Neural cell (in vitro differentiated cells): ENCODE data around the gene MYO10. TPM values are rescaled to one million over a fixed set of nuclear protein-coding genes. Genes with fewer than 3 reads are reported as not detected.

ENCODE experiments used
- H2AFZ ChIP-seq: fragments of 200-600, 300-800 bp; sonication (generic), shearing (Covaris generic); 2 replicates; pipeline ENCODE4 v1.6.0; 2014; ENCODE audit warnings: low read depth, mild to moderate bottlenecking, antibody characterized with exemption, low read length, moderate library complexity
- H3F3A ChIP-seq: fragments of 200-600 bp; shearing (Covaris generic); 2 replicates; pipeline ENCODE4 v1.6.1; 2016; ENCODE audit warnings: mild to moderate bottlenecking, moderate library complexity, mixed read lengths, antibody characterized with exemption, low read length; ENCODE audit not compliant: insufficient read depth, poor library complexity, severe bottlenecking
- H3K27ac ChIP-seq: fragments of 200-600, 300-800 bp; sonication (generic), shearing (Covaris generic); 2 replicates; pipeline ENCODE4 v1.5.1; 2014; ENCODE audit warnings: mild to moderate bottlenecking, low read length, moderate library complexity
- H3K27me3 ChIP-seq: fragments of 300-800, 200-600 bp; sonication (generic), shearing (Covaris generic); 2 replicates; pipeline ENCODE4 v1.6.0; 2014; ENCODE audit warnings: mild to moderate bottlenecking, low read depth, low read length, moderate library complexity; ENCODE audit not compliant: insufficient read depth
- H3K36me3 ChIP-seq: fragments of 300-800, 200-600 bp; sonication (generic), shearing (Covaris generic); 2 replicates; pipeline ENCODE4 v1.5.1; 2014; ENCODE audit warnings: mild to moderate bottlenecking, antibody characterized with exemption, low read length, moderate library complexity; ENCODE audit not compliant: insufficient read depth
- H3K4me2 ChIP-seq: fragments of 300-800, 200-600 bp; sonication (generic), shearing (Covaris generic); 2 replicates; pipeline ENCODE4 v1.6.0; 2014; ENCODE audit warnings: mild to moderate bottlenecking, low read length
- H3K4me3 ChIP-seq: fragments of 300-800, 200-600 bp; sonication (generic), shearing (Covaris generic); 2 replicates; pipeline ENCODE4 v1.5.1; 2014; ENCODE audit warnings: mild to moderate bottlenecking, low read length, moderate library complexity
- H3K79me2 ChIP-seq: fragments of 200-600 bp; shearing (Covaris generic); replicated peaks from 2 replicates; pipeline ENCODE4 v1.6.0; 2014; ENCODE audit warnings: mild to moderate bottlenecking, low read length, moderate library complexity; ENCODE audit not compliant: insufficient read depth
- H3K9ac ChIP-seq: fragments of 300-800, 200-600 bp; sonication (generic), shearing (Covaris generic); 2 replicates; pipeline ENCODE4 v1.6.1; 2016; ENCODE audit warnings: mild to moderate bottlenecking, low read length, mixed read lengths
- H3K9me2 ChIP-seq: fragments of 200-600 bp; shearing (Covaris generic); 2 replicates; pipeline ENCODE4 v1.6.1; 2016; ENCODE audit warnings: mild to moderate bottlenecking, low read length, mixed read lengths; ENCODE audit not compliant: insufficient read depth
- H3K9me3 ChIP-seq: fragments of 200-600, 300-800 bp; sonication (generic), shearing (Covaris generic); 2 replicates; pipeline ENCODE4 v1.6.1; 2016; ENCODE audit warnings: mild to moderate bottlenecking, mixed run types, low read length, moderate library complexity, mixed read lengths
- H4K20me1 ChIP-seq: fragments of 200-600 bp; shearing (Covaris generic); 2 replicates; pipeline ENCODE4 v1.6.1; 2016; ENCODE audit warnings: mild to moderate bottlenecking, mixed run types; ENCODE audit not compliant: insufficient read depth
- CTCF ChIP-seq: fragments of 450-650 bp; IDR thresholded peaks from 2 replicates; pipeline ENCODE4 v1.5.1; 2014; ENCODE audit warnings: antibody characterized with exemption, mild to moderate bottlenecking, moderate library complexity; ENCODE audit not compliant: poor library complexity, severe bottlenecking
- EP300 ChIP-seq: fragments of 450-650 bp; conservative IDR thresholded peaks from 2 replicates; pipeline ENCODE4 v1.6.1; 2014; ENCODE audit warnings: antibody characterized with exemption, mild to moderate bottlenecking, moderate library complexity; ENCODE audit not compliant: poor library complexity, severe bottlenecking
- EZH2 ChIP-seq: fragments of 200-600, 300-800 bp; shearing (Covaris generic), sonication (generic); IDR thresholded peaks from 2 replicates; pipeline ENCODE4 v1.6.1; 2014; ENCODE audit warnings: antibody characterized with exemption, low read length, borderline replicate concordance, mild to moderate bottlenecking; ENCODE audit not compliant: insufficient read depth, poor library complexity, severe bottlenecking
- MXI1 ChIP-seq: fragments of 450-650 bp; conservative IDR thresholded peaks from 2 replicates; pipeline ENCODE4 v1.6.1; 2014; ENCODE audit warnings: antibody characterized with exemption, mild to moderate bottlenecking; ENCODE audit not compliant: poor library complexity, severe bottlenecking
- POLR2AphosphoS5 ChIP-seq: IDR thresholded peaks from 2 replicates; pipeline ENCODE4 v1.6.1; 2012
- REST ChIP-seq: IDR thresholded peaks from 2 replicates; pipeline ENCODE4 v1.6.1; 2012; ENCODE audit warnings: borderline replicate concordance
- SMC3 ChIP-seq: fragments of 450-650 bp; conservative IDR thresholded peaks from 2 replicates; pipeline ENCODE4 v1.6.1; 2014; ENCODE audit warnings: antibody characterized with exemption, mild to moderate bottlenecking, moderate library complexity; ENCODE audit not compliant: poor library complexity
- polyA plus RNA-seq: library from polyadenylated mRNA; depleted of rRNA; stranded (reverse); fragments of >200 nt; gene quantifications from 2 replicates; pipeline ENCODE4 v1.2.3, GENCODE V29; 2014

The MYO10 gene
- polyA plus RNA-seq, 1 donor from 2014 or later, result 3.2 TPM

- Histone ChIP-seq H3K9me3 (no peaks in the 10 kb centered on the region), H3K4me3 (no peak overlapping the region), H3K79me2 (peaks cover 5% of the 10 kb centered on the region), H3K9ac (no peak overlapping the region), H3K36me3 (no peaks in the 10 kb centered on the region), H2AFZ (no peak overlapping the region), H3K27me3 (peaks cover 14% of the 10 kb centered on the region), H3K27ac (no peak overlapping the region), H3K9me2 (no peaks in the 10 kb centered on the region), H3K4me2 (no peak overlapping the region), H3F3A (no peaks in the 10 kb centered on the region), H4K20me1 (no peaks in the 10 kb centered on the region)
- TF ChIP-seq CTCF, result no peak
- no peak for TF ChIP-seq REST
Measured at GRCh38 chr5:16929347-16929746, 6.7 kb downstream of the MYO10 start.

- H4K20me1 ChIP-seq, result no peaks in the 10 kb centered on the region
Measured at GRCh38 chr5:16927613-16928012, 8.5 kb downstream of the MYO10 start.

More at GRCh38 chr5:16927613-16928012, 8.5 kb downstream of the MYO10 start:
- no peak overlapping the region for H2AFZ ChIP-seq
- no peak overlapping the region for H3K4me2 ChIP-seq
- no peaks in the 10 kb centered on the region for H3K9me3 ChIP-seq
- H3F3A ChIP-seq, result no peaks in the 10 kb centered on the region
- no peaks in the 10 kb centered on the region for H3K79me2 ChIP-seq
- no peaks in the 10 kb centered on the region for H3K9me2 ChIP-seq
- no peak overlapping the region for H3K4me3 ChIP-seq
- no peak overlapping the region for H3K27ac ChIP-seq
- no peaks in the 10 kb centered on the region for H3K36me3 ChIP-seq
- no peak overlapping the region for H3K9ac ChIP-seq
- no peak for TF ChIP-seq SMC3
- no peak for TF ChIP-seq POLR2AphosphoS5
- TF ChIP-seq CTCF, result no peak
- TF ChIP-seq EZH2, result no peak
- TF ChIP-seq EP300, result no peak
- TF ChIP-seq MXI1, result no peak
- H3K27me3 ChIP-seq, result no peaks in the 10 kb centered on the region
